ENCODE data around the gene ARSJ. TPM values are rescaled to one million over a fixed set of nuclear protein-coding genes. Genes with fewer than 3 reads are reported as not detected.

ARSJ gene
- total and polyA plus RNA-seq, 9 donors = 2.4 to 6.9 (median 4.3) TPM

GRCh38 chr4:113884655-113885054, 94.8 kb downstream of the ARSJ start:
- WGBS (ENCODE audit: insufficient coverage) = no CpG with 5 or more reads among the region's 1 CpG
- Histone ChIP-seq H3K4me1 (ENCODE audit: control insufficient read depth, insufficient read depth, low read length) (no peaks in the 10 kb centered on the region), H3K27ac (ENCODE audit: low read length) (no peak overlapping the region), H3K27me3 (ENCODE audit: control insufficient read depth, insufficient read depth, low read length) (no peaks in the 10 kb centered on the region), H3K4me3 (ENCODE audit: low read length) (no peak overlapping the region), H3K36me3 (ENCODE audit: control insufficient read depth, insufficient read depth, low read length) (no peaks in the 10 kb centered on the region), H3K9me3 (replicated peaks; ENCODE audit: control insufficient read depth, low read depth, low read length) (no peaks in the 10 kb centered on the region)
- no peak for DNase-seq

GRCh38 chr4:113882668-113883067, 96.8 kb downstream of the ARSJ start:
- no CpG with 5 or more reads among the region's 1 CpG for WGBS (ENCODE audit: insufficient coverage)
- H3K9me3 ChIP-seq (replicated peaks; ENCODE audit: control insufficient read depth, low read depth, low read length) = no peaks in the 10 kb centered on the region
- no peak overlapping the region for H3K27ac ChIP-seq (ENCODE audit: low read length)
- no peaks in the 10 kb centered on the region for H3K27me3 ChIP-seq (ENCODE audit: control insufficient read depth, insufficient read depth, low read length)
- no peaks in the 10 kb centered on the region for H3K4me1 ChIP-seq (ENCODE audit: control insufficient read depth, insufficient read depth, low read length)
- DNase-seq = no peak
- H3K4me3 ChIP-seq (ENCODE audit: low read length) = no peak overlapping the region
- H3K36me3 ChIP-seq (ENCODE audit: control insufficient read depth, insufficient read depth, low read length) = no peaks in the 10 kb centered on the region

GRCh38 chr4:113881256-113881655, 98.2 kb downstream of the ARSJ start:
- Histone ChIP-seq H3K9me3 (replicated peaks; ENCODE audit: control insufficient read depth, low read depth, low read length) (no peaks in the 10 kb centered on the region), H3K4me3 (ENCODE audit: low read length) (no peak overlapping the region), H3K27me3 (ENCODE audit: control insufficient read depth, insufficient read depth, low read length) (no peaks in the 10 kb centered on the region), H3K4me1 (ENCODE audit: control insufficient read depth, insufficient read depth, low read length) (no peaks in the 10 kb centered on the region), H3K36me3 (ENCODE audit: control insufficient read depth, insufficient read depth, low read length) (no peaks in the 10 kb centered on the region), H3K27ac (ENCODE audit: low read length) (no peak overlapping the region)
- WGBS (ENCODE audit: insufficient coverage) = no CpG with 5 or more reads among the region's 2 CpGs
- DNase-seq = no peak

GRCh38 chr4:113880240-113881028, 99.0 kb downstream of the ARSJ start:
- WGBS (ENCODE audit: insufficient coverage) = no CpG with 5 or more reads among the region's 3 CpGs
- H3K9me3 ChIP-seq (replicated peaks; ENCODE audit: control insufficient read depth, low read depth, low read length) = no peaks in the 10 kb centered on the region
- no peak overlapping the region for H3K27ac ChIP-seq (ENCODE audit: low read length)
- H3K4me1 ChIP-seq (ENCODE audit: control insufficient read depth, insufficient read depth, low read length) = no peaks in the 10 kb centered on the region
- H3K4me3 ChIP-seq (ENCODE audit: low read length) = no peak overlapping the region
- peak; percentile 72 for DNase-seq
- no peaks in the 10 kb centered on the region for H3K36me3 ChIP-seq (ENCODE audit: control insufficient read depth, insufficient read depth, low read length)
- no peaks in the 10 kb centered on the region for H3K27me3 ChIP-seq (ENCODE audit: control insufficient read depth, insufficient read depth, low read length)

- 26% methylated on average over 3 of the region's 3 CpGs for WGBS (ENCODE audit: insufficient coverage)
- Histone ChIP-seq H3K9me3 (replicated peaks; ENCODE audit: control insufficient read depth, low read depth, low read length) (no peaks in the 10 kb centered on the region), H3K36me3 (ENCODE audit: control insufficient read depth, insufficient read depth, low read length) (no peaks in the 10 kb centered on the region), H3K27me3 (ENCODE audit: control insufficient read depth, insufficient read depth, low read length) (no peaks in the 10 kb centered on the region), H3K4me3 (ENCODE audit: low read length) (no peak overlapping the region), H3K27ac (ENCODE audit: low read length) (no peak overlapping the region), H3K4me1 (ENCODE audit: control insufficient read depth, insufficient read depth, low read length) (no peaks in the 10 kb centered on the region)
- DNase-seq = no peak
These were observed 100.8 kb downstream of the ARSJ start for GRCh38 chr4:113878668-113879067.

- Histone ChIP-seq H3K36me3 (ENCODE audit: control insufficient read depth, insufficient read depth, low read length) (no peaks in the 10 kb centered on the region), H3K4me3 (ENCODE audit: low read length) (no peak overlapping the region), H3K9me3 (replicated peaks; ENCODE audit: control insufficient read depth, low read depth, low read length) (no peaks in the 10 kb centered on the region), H3K27me3 (ENCODE audit: control insufficient read depth, insufficient read depth, low read length) (no peaks in the 10 kb centered on the region), H3K27ac (ENCODE audit: low read length) (no peak overlapping the region), H3K4me1 (ENCODE audit: control insufficient read depth, insufficient read depth, low read length) (no peaks in the 10 kb centered on the region)
- no CpG with 5 or more reads among the region's 1 CpG for WGBS (ENCODE audit: insufficient coverage)
- DNase-seq = no peak
These were observed 105.0 kb downstream of the ARSJ start for GRCh38 chr4:113874480-113874879.

GRCh38 chr4:113873508-113873907, 105.9 kb downstream of the ARSJ start:
- H3K9me3 ChIP-seq (replicated peaks; ENCODE audit: control insufficient read depth, low read depth, low read length) = no peaks in the 10 kb centered on the region
- no peak overlapping the region for H3K4me3 ChIP-seq (ENCODE audit: low read length)
- H3K36me3 ChIP-seq (ENCODE audit: control insufficient read depth, insufficient read depth, low read length) = no peaks in the 10 kb centered on the region
- H3K27me3 ChIP-seq (ENCODE audit: control insufficient read depth, insufficient read depth, low read length) = no peaks in the 10 kb centered on the region
- H3K4me1 ChIP-seq (ENCODE audit: control insufficient read depth, insufficient read depth, low read length) = no peaks in the 10 kb centered on the region
- H3K27ac ChIP-seq (ENCODE audit: low read length) = no peak overlapping the region
- DNase-seq = no peak

- Histone ChIP-seq H3K27ac (ENCODE audit: low read length) (no peak overlapping the region), H3K27me3 (ENCODE audit: control insufficient read depth, insufficient read depth, low read length) (no peaks in the 10 kb centered on the region), H3K36me3 (ENCODE audit: control insufficient read depth, insufficient read depth, low read length) (no peaks in the 10 kb centered on the region), H3K4me1 (ENCODE audit: control insufficient read depth, insufficient read depth, low read length) (no peaks in the 10 kb centered on the region), H3K9me3 (replicated peaks; ENCODE audit: control insufficient read depth, low read depth, low read length) (no peaks in the 10 kb centered on the region), H3K4me3 (ENCODE audit: low read length) (no peak overlapping the region)
- 58% methylated on average over 3 of the region's 5 CpGs for WGBS (ENCODE audit: insufficient coverage)
- DNase-seq = no peak
These were observed 106.8 kb downstream of the ARSJ start for GRCh38 chr4:113872426-113873260.

- DNase-seq = no peak
- Histone ChIP-seq H3K27me3 (ENCODE audit: control insufficient read depth, insufficient read depth, low read length) (no peaks in the 10 kb centered on the region), H3K4me3 (ENCODE audit: low read length) (no peak overlapping the region), H3K27ac (ENCODE audit: low read length) (no peak overlapping the region), H3K9me3 (replicated peaks; ENCODE audit: control insufficient read depth, low read depth, low read length) (no peaks in the 10 kb centered on the region), H3K4me1 (ENCODE audit: control insufficient read depth, insufficient read depth, low read length) (no peaks in the 10 kb centered on the region), H3K36me3 (ENCODE audit: control insufficient read depth, insufficient read depth, low read length) (no peaks in the 10 kb centered on the region)
- no CpG with 5 or more reads among the region's 1 CpG for WGBS (ENCODE audit: insufficient coverage)
These were observed 108.4 kb downstream of the ARSJ start for GRCh38 chr4:113871080-113871479.

GRCh38 chr4:113869743-113870375, 109.6 kb downstream of the ARSJ start:
- H3K9me3 ChIP-seq (replicated peaks; ENCODE audit: control insufficient read depth, low read depth, low read length) = no peaks in the 10 kb centered on the region
- no peak overlapping the region for H3K4me3 ChIP-seq (ENCODE audit: low read length)
- H3K4me1 ChIP-seq (ENCODE audit: control insufficient read depth, insufficient read depth, low read length) = no peaks in the 10 kb centered on the region
- no peaks in the 10 kb centered on the region for H3K27me3 ChIP-seq (ENCODE audit: control insufficient read depth, insufficient read depth, low read length)
- no peak for DNase-seq
- WGBS (ENCODE audit: insufficient coverage) = 100% methylated on average over 1 of the region's 4 CpGs
- H3K36me3 ChIP-seq (ENCODE audit: control insufficient read depth, insufficient read depth, low read length) = no peaks in the 10 kb centered on the region
- H3K27ac ChIP-seq (ENCODE audit: low read length) = no peak overlapping the region
